Heart left ventricle (tissue), 13 donors: ENCODE results near the gene PLPP1.

ENCODE experiments used
- POLR2A ChIP-seq, 2 donors: fragments of 450-650 bp; IDR thresholded peaks; one replicate each; pipeline ENCODE4 v1.6.1; 2017; ENCODE audit warnings: antibody characterized with exemption in 2 of 2, mild to moderate bottlenecking in 2 of 2, moderate library complexity in 2 of 2
- TF ChIP-seq, protein P1 (sequence below), 12 donors: fragments of 200-600 bp; sonication (generic) in 4 of 12; IDR thresholded peaks; one replicate each; pipeline versions ENCODE4 v1.5.0 to v1.8.0; 2018 to 2022; ENCODE audit warnings: antibody characterized with exemption in 12 of 12, mild to moderate bottlenecking in 5 of 12
- donor health status: ischemic (EF 13 %, LVEDD 7.1; RV severe dilation, severe dysfunction).
- donor health status: DM: no; HTN: yes; CAD: no.
- donor health status: DM: no; HTN: no; CAD: no.
- donor health status: ischemic (EF 25% LVEDD 6.9; RV normal size, moderate dysfunction).
- donor health status: ischemic (EF 25% LVEDD 5.7; RV mildly dilated, moderate dysfunction).
- donor health status: ischemic (EF 35%, LVEDD 5.7; RV mildly dilated, moderate dysfunction).
- donor health status: nonischemic (EF 11% LVEDD 7.7; RV severe dilation, severe dysfunction).
- donor health status: DM: yes; HTN: yes; CAD: no.
- donor health status: PGD.
- donor health status: ischemic (EF 29% LVEDD 5.4; RV normal size, mild dysfunction).
- donor health status: nonischemic (EF 23%, LVEDD 6.1; RV moderate dilation, normal function).

DNA sequence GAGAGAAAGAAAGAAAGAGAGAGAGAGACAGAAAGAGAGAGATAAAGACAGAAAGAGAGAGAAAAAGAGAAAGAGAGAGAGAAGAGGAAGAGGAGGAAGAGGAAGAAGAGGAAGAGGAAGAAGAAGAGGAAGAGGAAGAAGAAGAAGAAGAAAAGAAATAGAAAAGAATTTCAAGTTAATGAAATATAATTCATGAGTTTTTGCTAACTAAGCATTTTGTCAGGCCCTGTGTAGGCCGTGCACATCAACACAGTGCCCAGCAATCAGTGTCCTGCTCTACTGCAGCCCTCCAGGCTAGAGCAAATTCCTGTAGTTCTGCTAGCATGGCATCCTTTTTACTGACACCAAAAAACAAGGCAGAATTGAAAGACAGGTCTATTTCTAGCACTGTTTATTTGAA, 62.1 kb downstream of the PLPP1 start:
- TF ChIP-seq, protein P1, sequence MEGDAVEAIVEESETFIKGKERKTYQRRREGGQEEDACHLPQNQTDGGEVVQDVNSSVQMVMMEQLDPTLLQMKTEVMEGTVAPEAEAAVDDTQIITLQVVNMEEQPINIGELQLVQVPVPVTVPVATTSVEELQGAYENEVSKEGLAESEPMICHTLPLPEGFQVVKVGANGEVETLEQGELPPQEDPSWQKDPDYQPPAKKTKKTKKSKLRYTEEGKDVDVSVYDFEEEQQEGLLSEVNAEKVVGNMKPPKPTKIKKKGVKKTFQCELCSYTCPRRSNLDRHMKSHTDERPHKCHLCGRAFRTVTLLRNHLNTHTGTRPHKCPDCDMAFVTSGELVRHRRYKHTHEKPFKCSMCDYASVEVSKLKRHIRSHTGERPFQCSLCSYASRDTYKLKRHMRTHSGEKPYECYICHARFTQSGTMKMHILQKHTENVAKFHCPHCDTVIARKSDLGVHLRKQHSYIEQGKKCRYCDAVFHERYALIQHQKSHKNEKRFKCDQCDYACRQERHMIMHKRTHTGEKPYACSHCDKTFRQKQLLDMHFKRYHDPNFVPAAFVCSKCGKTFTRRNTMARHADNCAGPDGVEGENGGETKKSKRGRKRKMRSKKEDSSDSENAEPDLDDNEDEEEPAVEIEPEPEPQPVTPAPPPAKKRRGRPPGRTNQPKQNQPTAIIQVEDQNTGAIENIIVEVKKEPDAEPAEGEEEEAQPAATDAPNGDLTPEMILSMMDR (IDR thresholded peaks at IDR 0.05): no peak
- no peak for TF ChIP-seq POLR2A (IDR thresholded peaks at IDR 0.05)
